PC-3 (cell line): ENCODE measurements around the gene PCNX3. TPM values are rescaled to one million over a fixed set of nuclear protein-coding genes. Genes with fewer than 3 reads are reported as not detected.
A peak's percentile ranks its signal among the peaks of the same experiment; 100 is the strongest.

Experiments used
- ATAC-seq: fragments of 200-7000 bp; cut with Tn5 transposase; 2 replicates; pipeline ENCODE4 v1.9.1; 2020; ENCODE audit warnings: mild to moderate bottlenecking, moderate library complexity
- BruUV-seq: library from RNA; stranded (reverse); fragments of 400-500 nt; replicated peaks from 2 replicates; lab custom pipeline; 2021; lab: Mats Ljungman, UMichigan
- CTCF ChIA-PET: fragments of 300-600 bp; sonication (Branson Sonifier 250); formaldehyde crosslinking; loops from one replicate; lab custom pipeline; 2022; ENCODE audit warnings: antibody characterized with exemption; lab: Charles Lee
- POLR2A ChIA-PET: fragments of 300-600 bp; sonication (Branson Sonifier 250); formaldehyde crosslinking; loops from one replicate; lab custom pipeline; 2022; ENCODE audit warnings: antibody characterized with exemption; ENCODE audit not compliant: unreplicated experiment; lab: Charles Lee
- DNase-seq: peaks from one replicate; pipeline ENCODE4 v3.0.0-alpha.2; 2015
- H2AFZ ChIP-seq: fragments of 300-600 bp; sonication (generic); 2 replicates; pipeline ENCODE4 v1.6.0; 2016; ENCODE audit warnings: antibody characterized with exemption, low read length
- H3F3A ChIP-seq: fragments of 300-600 bp; sonication (generic); one replicate; pipeline ENCODE4 v1.6.0; 2017; ENCODE audit warnings: antibody characterized with exemption, low read length, control low read depth, mild to moderate bottlenecking; ENCODE audit not compliant: unreplicated experiment
- H3K27ac ChIP-seq: fragments of 300-600 bp; sonication (generic); 2 replicates; pipeline ENCODE4 v1.5.1; 2016; ENCODE audit warnings: mild to moderate bottlenecking, low read length
- H3K27me3 ChIP-seq: fragments of 300-600 bp; sonication (generic); 2 replicates; pipeline ENCODE4 v1.6.1; 2016; ENCODE audit warnings: low read length, mixed read lengths
- H3K36me3 ChIP-seq: fragments of 300-600 bp; sonication (generic); 2 replicates; pipeline ENCODE4 v1.6.1; 2016; ENCODE audit warnings: low read depth, mixed run types, low read length, mixed read lengths
- H3K4me1 ChIP-seq: fragments of 300-600 bp; sonication (generic); 2 replicates; pipeline ENCODE4 v1.5.1; 2016; ENCODE audit warnings: low read length; ENCODE audit not compliant: insufficient read depth
- H3K4me2 ChIP-seq: fragments of 300-600 bp; sonication (generic); 2 replicates; pipeline ENCODE4 v1.6.0; 2016; ENCODE audit warnings: low read length
- H3K4me3 ChIP-seq: fragments of 300-600 bp; sonication (generic); 2 replicates; pipeline ENCODE4 v1.5.1; 2016; ENCODE audit warnings: mild to moderate bottlenecking, low read length, mixed read lengths
- H3K79me2 ChIP-seq: fragments of 300-600 bp; sonication (generic); 2 replicates; pipeline ENCODE4 v1.6.1; 2017; ENCODE audit warnings: low read length, mixed read lengths
- H3K9ac ChIP-seq: fragments of 300-600 bp; sonication (generic); 2 replicates; pipeline ENCODE4 v1.6.0; 2016; ENCODE audit warnings: mild to moderate bottlenecking, low read length
- H3K9me2 ChIP-seq: fragments of 300-600 bp; sonication (generic); replicated peaks from 2 replicates; pipeline ENCODE4 v1.6.1; 2016; ENCODE audit warnings: mixed run types, low read length, mixed read lengths
- H3K9me3 ChIP-seq: fragments of 300-600 bp; sonication (generic); 2 replicates; pipeline ENCODE4 v1.6.1; 2016; ENCODE audit warnings: low read length, mixed read lengths
- H4K20me1 ChIP-seq: fragments of 300-600 bp; sonication (generic); 2 replicates; pipeline ENCODE4 v1.6.1; 2016; ENCODE audit warnings: low read length, mixed read lengths
- CTCF ChIP-seq: fragments of 300-600 bp; sonication (generic); conservative IDR thresholded peaks from 2 replicates; pipeline ENCODE4 v1.5.1; 2017; ENCODE audit warnings: antibody characterized with exemption, low read depth, mild to moderate bottlenecking, low read length
- EZH2 ChIP-seq: fragments of 300-600 bp; sonication (generic); IDR thresholded peaks from one replicate; pipeline ENCODE4 v1.6.1; 2017; ENCODE audit warnings: antibody characterized with exemption, mild to moderate bottlenecking, low read length; ENCODE audit not compliant: unreplicated experiment
- EZH2phosphoT487 ChIP-seq: fragments of 300-600 bp; sonication (generic); IDR thresholded peaks from 2 replicates; pipeline ENCODE4 v1.6.1; 2018; ENCODE audit warnings: mild to moderate bottlenecking, antibody characterized with exemption, low read length, borderline replicate concordance
- intact Hi-C: fragments of 100-400 bp; cut with micrococcal nuclease; formaldehyde crosslinking; loops from 2 replicates; pipeline ENCODE4 v1.9.0; 2023
- total RNA-seq: library from RNA; depleted of rRNA; stranded (reverse); fragments of >200 nt; gene quantifications from 2 replicates; pipeline ENCODE4 v1.2.3, GENCODE V29; 2014

PCNX3 gene
- total RNA-seq, 1 experiment from 2014 or later, result 53.6 TPM

DNA sequence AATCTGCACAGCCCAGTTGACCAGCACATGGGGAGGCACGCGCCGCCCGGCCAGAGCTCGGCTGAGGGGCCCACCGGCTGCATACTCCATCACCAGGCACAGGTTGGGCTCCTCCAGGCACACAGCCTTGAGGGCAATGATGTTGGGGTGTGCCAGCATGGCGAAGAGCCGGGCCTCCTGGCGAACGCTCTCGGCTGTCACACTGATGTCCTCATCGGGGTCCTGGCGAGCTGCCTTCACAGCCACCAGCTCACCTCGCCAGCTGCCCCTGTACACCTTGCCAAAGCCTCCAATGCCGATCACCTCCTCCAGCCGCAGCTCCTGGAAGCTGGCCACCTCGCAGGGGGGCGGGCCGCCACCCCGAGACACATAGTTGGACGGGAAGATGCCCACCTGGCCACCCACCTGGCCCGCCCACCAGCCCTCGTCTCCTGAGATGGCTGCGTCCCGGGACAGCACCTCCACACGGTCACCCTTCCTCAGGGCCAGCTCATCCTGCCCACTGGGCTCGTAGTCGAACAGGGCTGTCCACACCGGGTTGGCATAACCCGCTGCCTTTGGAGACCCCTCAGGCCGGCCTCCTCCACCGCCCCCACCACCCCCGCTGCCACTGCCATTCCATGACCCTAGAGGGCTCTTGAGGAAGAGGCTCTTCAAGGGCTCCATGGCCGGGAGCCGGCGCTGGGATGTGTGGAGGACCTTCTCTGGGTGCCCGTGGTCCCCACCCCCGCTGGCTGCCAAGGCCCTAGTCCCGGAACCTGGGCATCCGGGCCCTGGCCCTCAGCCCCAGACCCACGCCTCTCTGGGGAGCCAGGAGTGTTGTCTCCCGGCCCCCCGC lies 2.3 kb upstream of the PCNX3 start:
- TF ChIP-seq EZH2phosphoT487, result no peak
- no peak; the same call in 1 of the 2 replicates for TF ChIP-seq CTCF
- no peak for TF ChIP-seq EZH2
- BruUV-seq, result no TSS peak
- peak overlapping the region; percentile 92 for H3K4me2 ChIP-seq
- no peaks in the 10 kb centered on the region for H3K27me3 ChIP-seq
- DNase-seq (peak; percentile 20), ATAC-seq (no peak)
- peak overlapping the region; percentile 81 for H3K27ac ChIP-seq
- ChIA-PET CTCF (no interaction called here), POLR2A (interaction anchor here (0.6 to 0.7 kb wide), 2 partner anchors 36 to 43 kb away, joined by 3 read pairs; partner anchors contain the start of gene ZNRD2)
- H4K20me1 ChIP-seq, result peaks cover 17% of the 10 kb centered on the region
- H3K79me2 ChIP-seq, result peaks cover 80% of the 10 kb centered on the region
- H3K4me1 ChIP-seq, result peaks cover 35% of the 10 kb centered on the region
- no peaks in the 10 kb centered on the region for H3K9me3 ChIP-seq
- H3K9me2 ChIP-seq, result no peaks in the 10 kb centered on the region
- H3K36me3 ChIP-seq, result peaks cover 12% of the 10 kb centered on the region; the same call in 1 of the 2 replicates
- intact Hi-C loops, result loop anchor here (10.0 kb wide), 1 partner anchor 69 kb away; no protein-coding TSS in a partner anchor
- H3F3A ChIP-seq, result no peaks in the 10 kb centered on the region
- H2AFZ ChIP-seq, result peak overlapping the region; percentile 57; the same call in 1 of the 2 replicates
- H3K4me3 ChIP-seq, result peak overlapping the region; percentile 90
- peak overlapping the region; percentile 94 for H3K9ac ChIP-seq

DNA sequence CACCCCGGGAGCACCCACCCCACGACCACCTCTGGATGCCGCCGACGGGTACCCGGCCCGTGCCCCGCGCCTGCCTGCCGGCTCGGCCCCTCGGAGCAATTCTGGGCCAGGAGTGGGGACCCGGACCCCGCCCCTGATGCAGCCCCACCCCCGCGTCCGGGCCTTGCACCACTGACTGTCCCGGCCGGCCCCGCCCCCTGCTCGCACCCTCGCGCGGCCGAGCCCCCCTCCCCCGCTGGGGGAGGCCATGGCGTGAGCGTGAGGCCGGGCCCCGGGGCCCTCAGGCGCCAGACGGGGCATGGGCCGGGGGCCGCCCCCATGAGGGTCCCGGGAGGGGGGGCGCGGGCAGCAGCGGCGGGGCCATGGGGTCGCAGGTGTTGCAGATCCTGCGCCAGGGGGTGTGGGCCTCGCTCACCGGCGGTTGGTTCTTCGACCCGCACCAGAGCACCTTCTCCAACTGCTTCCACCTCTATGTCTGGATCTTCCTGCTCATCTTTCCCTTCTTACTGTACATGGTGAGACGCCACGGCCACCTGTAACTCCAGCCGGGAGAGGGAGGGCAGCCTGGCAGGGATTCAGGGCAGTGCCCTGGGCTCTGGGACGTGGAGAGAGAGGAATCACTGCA lies 486 bp downstream of the PCNX3 start:
- H3K4me1 ChIP-seq, result peaks cover 34% of the 10 kb centered on the region
- H4K20me1 ChIP-seq, result peaks cover 17% of the 10 kb centered on the region
- H3K9ac ChIP-seq, result peak overlapping the region; percentile 94
- DNase-seq (peak; percentile 29), ATAC-seq (peak; percentile 3; the same call in 1 of the 2 replicates)
- H3K27me3 ChIP-seq, result no peaks in the 10 kb centered on the region
- H3K4me2 ChIP-seq, result peak overlapping the region; percentile 89
- BruUV-seq, result no TSS peak
- POLR2A ChIA-PET, result interaction anchor here (0.5 kb wide), 1 partner anchor 123 kb away, joined by 4 read pairs; no protein-coding TSS in a partner anchor
- no peaks in the 10 kb centered on the region for H3K9me3 ChIP-seq
- H3K36me3 ChIP-seq, result peaks cover 29% of the 10 kb centered on the region
- peaks cover 80% of the 10 kb centered on the region for H3K79me2 ChIP-seq
- peak overlapping the region; percentile 81 for H3K27ac ChIP-seq
- peak overlapping the region; percentile 45; the same call in 1 of the 2 replicates for H2AFZ ChIP-seq
- H3F3A ChIP-seq, result no peaks in the 10 kb centered on the region
- TF ChIP-seq CTCF (no peak), EZH2phosphoT487 (no peak), EZH2 (no peak)
- peak overlapping the region; percentile 83 for H3K4me3 ChIP-seq
- intact Hi-C loops, result loop anchor here (1.0 to 10.0 kb wide), 5 partner anchors 22 to 243 kb away; partner anchors contain the start of genes EHBP1L1 and SIPA1
- H3K9me2 ChIP-seq, result no peaks in the 10 kb centered on the region
- CTCF ChIA-PET, result interaction anchor here (0.5 to 0.7 kb wide), 3 partner anchors 12 to 283 kb away, joined by 3 to 8 read pairs (median 4); no protein-coding TSS in a partner anchor
